ENCODE measurements around the gene APOBEC4. TPM values are rescaled to one million over a fixed set of nuclear protein-coding genes. Genes with fewer than 3 reads are reported as not detected.

The APOBEC4 gene
- total and polyA plus RNA-seq, 9 of the 15 experiments (the other 6 are each of a cell fraction or from before 2014, with no cell fraction given), result not detected

DNA sequence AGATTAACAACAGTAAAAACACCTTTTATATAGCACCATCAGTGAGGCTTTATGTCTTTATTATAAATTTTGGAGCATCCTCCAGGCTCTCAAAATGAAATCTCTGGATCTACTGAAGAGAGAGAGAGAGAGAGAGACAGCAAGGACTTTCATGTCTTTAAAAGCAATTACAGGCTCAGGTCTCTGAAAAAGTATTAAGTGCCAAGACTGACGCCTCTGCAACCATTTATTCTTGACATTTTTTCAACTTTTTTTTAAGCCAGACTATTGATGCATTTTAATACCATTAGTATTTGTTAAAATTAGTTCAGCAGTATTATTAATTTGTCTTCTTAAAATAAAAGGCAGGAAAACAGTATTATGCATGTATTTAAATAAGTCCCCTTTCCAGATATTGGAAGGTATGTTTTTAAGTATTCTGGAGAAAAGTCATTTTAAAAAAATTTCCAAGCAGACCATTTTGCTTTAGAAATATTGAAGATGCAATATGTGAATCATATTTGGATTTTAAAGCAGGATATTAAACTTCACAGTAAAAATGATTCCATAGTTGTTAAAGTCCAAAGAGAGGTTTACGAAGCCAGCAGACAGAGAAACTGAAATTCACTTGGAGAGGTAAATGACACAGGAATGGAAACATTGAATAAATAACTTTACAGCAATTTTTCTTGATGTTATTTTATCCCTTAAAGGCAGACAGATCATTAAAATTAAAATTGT, 35.4 kb upstream of the APOBEC4 start:
- ChIA-PET CTCF (ENCODE audit: low intra/inter-chr PET ratio) (no interaction called here), POLR2A (no interaction called here)
- H3K27me3 ChIP-seq (ENCODE audit: control insufficient read depth in 2 of 2, insufficient read depth in 2 of 2, low read length in 2 of 2), result peaks cover 0 to 7% of the 10 kb centered on the region in 2 experiments; a peak in 1 of 5 replicates
- FAIRE-seq (no peak), DNase-seq (ENCODE audit: extremely low read depth in 1 of 4, low spot score in 3 of 4) (no peak), ATAC-seq (no peak)
- H3K36me3 ChIP-seq (ENCODE audit: control insufficient read depth, insufficient read depth, low read length), result no peaks in the 10 kb centered on the region
- no peak overlapping the region for H3K4me3 ChIP-seq
- 5% methylated on average over 2 of the region's 2 CpGs for WGBS (ENCODE audit: insufficient coverage, low coverage, missing lambda C conversion rate)
- no peak overlapping the region for H2AFZ ChIP-seq (ENCODE audit: low read depth, low read length)
- TF ChIP-seq MAFK (IDR thresholded peaks at IDR 0.05; ENCODE audit: low read length) (no peak), ZNF717 (CRISPR knock-in tag; IDR thresholded peaks at IDR 0.05) (no peak), CCAR2 (IDR thresholded peaks at IDR 0.05; ENCODE audit: low read depth, low read length) (no peak), ZBED1 (IDR thresholded peaks at IDR 0.05) (no peak), MEF2D (tag; conservative IDR thresholded peaks at IDR 0.05; ENCODE audit: low read depth) (no peak), EWSR1 (IDR thresholded peaks at IDR 0.05; ENCODE audit: borderline replicate concordance, low read depth, partially characterized antibody) (no peak), PHB2 (IDR thresholded peaks at IDR 0.05; ENCODE audit: low read depth) (no peak), FOSL1 (tag; conservative IDR thresholded peaks at IDR 0.05) (no peak), FIP1L1 (IDR thresholded peaks at IDR 0.05; ENCODE audit: low read depth, low read length, poor library complexity, severe bottlenecking) (no peak), ZNF212 (CRISPR knock-in tag; IDR thresholded peaks at IDR 0.05) (no peak)
- TF ChIP-seq, protein P1, sequence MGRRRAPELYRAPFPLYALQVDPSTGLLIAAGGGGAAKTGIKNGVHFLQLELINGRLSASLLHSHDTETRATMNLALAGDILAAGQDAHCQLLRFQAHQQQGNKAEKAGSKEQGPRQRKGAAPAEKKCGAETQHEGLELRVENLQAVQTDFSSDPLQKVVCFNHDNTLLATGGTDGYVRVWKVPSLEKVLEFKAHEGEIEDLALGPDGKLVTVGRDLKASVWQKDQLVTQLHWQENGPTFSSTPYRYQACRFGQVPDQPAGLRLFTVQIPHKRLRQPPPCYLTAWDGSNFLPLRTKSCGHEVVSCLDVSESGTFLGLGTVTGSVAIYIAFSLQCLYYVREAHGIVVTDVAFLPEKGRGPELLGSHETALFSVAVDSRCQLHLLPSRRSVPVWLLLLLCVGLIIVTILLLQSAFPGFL (CRISPR knock-in tag; IDR thresholded peaks at IDR 0.05), result no peak
- TF ChIP-seq, protein P2, sequence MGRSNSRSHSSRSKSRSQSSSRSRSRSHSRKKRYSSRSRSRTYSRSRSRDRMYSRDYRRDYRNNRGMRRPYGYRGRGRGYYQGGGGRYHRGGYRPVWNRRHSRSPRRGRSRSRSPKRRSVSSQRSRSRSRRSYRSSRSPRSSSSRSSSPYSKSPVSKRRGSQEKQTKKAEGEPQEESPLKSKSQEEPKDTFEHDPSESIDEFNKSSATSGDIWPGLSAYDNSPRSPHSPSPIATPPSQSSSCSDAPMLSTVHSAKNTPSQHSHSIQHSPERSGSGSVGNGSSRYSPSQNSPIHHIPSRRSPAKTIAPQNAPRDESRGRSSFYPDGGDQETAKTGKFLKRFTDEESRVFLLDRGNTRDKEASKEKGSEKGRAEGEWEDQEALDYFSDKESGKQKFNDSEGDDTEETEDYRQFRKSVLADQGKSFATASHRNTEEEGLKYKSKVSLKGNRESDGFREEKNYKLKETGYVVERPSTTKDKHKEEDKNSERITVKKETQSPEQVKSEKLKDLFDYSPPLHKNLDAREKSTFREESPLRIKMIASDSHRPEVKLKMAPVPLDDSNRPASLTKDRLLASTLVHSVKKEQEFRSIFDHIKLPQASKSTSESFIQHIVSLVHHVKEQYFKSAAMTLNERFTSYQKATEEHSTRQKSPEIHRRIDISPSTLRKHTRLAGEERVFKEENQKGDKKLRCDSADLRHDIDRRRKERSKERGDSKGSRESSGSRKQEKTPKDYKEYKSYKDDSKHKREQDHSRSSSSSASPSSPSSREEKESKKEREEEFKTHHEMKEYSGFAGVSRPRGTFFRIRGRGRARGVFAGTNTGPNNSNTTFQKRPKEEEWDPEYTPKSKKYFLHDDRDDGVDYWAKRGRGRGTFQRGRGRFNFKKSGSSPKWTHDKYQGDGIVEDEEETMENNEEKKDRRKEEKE (IDR thresholded peaks at IDR 0.05; ENCODE audit: borderline replicate concordance in 1 of 2, control insufficient read depth in 1 of 2, low read depth in 2 of 2, low read length in 1 of 2), result no peak
- no peaks in the 10 kb centered on the region for H3K4me1 ChIP-seq (replicated peaks in 1 of 2; ENCODE audit: control insufficient read depth in 2 of 2, insufficient read depth in 2 of 2, low read length in 2 of 2)
- in situ Hi-C loops (cut with MboI), result no loop called here
- H3K9me1 ChIP-seq (ENCODE audit: control insufficient read depth, insufficient read depth, low read length), result no peaks in the 10 kb centered on the region
- no TSS peak for BruUV-seq (replicated peaks)
- no peaks in the 10 kb centered on the region for H3K79me2 ChIP-seq (ENCODE audit: control insufficient read depth, insufficient read depth, low read length)
- no peaks in the 10 kb centered on the region for H3K9me3 ChIP-seq (replicated peaks; ENCODE audit: control insufficient read depth, insufficient read depth, low read depth, low read length)
- no peak overlapping the region for H3K4me2 ChIP-seq (ENCODE audit: insufficient read depth, low read length)
- intact Hi-C loops (cut with micrococcal nuclease), result loop anchor here (10.0 kb wide), 2 partner anchors 226 to 724 kb away; no protein-coding TSS in a partner anchor
- no peak overlapping the region for H3K27ac ChIP-seq (ENCODE audit: extremely low read depth, low read depth, low read length)
- H4K20me1 ChIP-seq (replicated peaks; ENCODE audit: control insufficient read depth, insufficient read depth, low read length), result no peaks in the 10 kb centered on the region
- no peak overlapping the region for H3K9ac ChIP-seq (ENCODE audit: insufficient read depth in 1 of 2, low read depth in 2 of 2, low read length in 2 of 2)
